Fibroblast of peridontal ligament (primary cell): ENCODE data around the gene METTL13.
"Not testable (repeated sequence)": the region's sequence is repeated elsewhere in the genome, so short reads cannot be mapped to it uniquely, and the experiment has no call there.

Experiments used
- DNase-seq: peaks from one replicate; pipeline ENCODE4 v3.0.0-alpha.2; 2010; ENCODE audit errors: extremely low read depth

METTL13 gene

DNA sequence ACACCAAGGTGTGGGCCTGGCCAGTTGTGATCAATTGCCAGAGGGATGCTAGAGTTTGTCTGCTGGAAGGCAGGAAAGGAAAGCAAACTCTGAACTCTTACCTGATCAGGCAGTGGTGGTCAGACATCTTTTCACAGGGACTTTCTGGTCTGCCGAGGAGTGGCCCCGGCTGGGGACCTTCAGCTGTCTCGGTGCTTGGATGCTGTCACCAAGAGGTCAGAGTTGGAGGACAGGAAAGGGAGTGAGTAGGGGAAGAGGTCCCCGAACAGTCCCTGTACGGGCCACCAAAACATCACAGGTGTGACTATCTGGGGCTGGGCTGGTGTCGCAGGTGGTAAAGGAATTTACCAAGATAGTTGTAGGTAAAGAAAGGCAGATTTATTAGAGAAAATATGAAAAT, 17.7 kb upstream of the METTL13 start:
- no peak for DNase-seq

GRCh38 chr1:171769171-171769570, 12.3 kb upstream of the METTL13 start:
- peak; percentile 24 for DNase-seq

- no peak for DNase-seq
Measured at GRCh38 chr1:171769754-171770153, 11.7 kb upstream of the METTL13 start.

GRCh38 chr1:171772312-171772711, 9.1 kb upstream of the METTL13 start:
- DNase-seq = no peak

GRCh38 chr1:171780583-171781175, 781 bp upstream of the METTL13 start:
- DNase-seq = no peak

- DNase-seq = no peak
Measured at GRCh38 chr1:171783816-171784530, 2.5 kb downstream of the METTL13 start.

DNA sequence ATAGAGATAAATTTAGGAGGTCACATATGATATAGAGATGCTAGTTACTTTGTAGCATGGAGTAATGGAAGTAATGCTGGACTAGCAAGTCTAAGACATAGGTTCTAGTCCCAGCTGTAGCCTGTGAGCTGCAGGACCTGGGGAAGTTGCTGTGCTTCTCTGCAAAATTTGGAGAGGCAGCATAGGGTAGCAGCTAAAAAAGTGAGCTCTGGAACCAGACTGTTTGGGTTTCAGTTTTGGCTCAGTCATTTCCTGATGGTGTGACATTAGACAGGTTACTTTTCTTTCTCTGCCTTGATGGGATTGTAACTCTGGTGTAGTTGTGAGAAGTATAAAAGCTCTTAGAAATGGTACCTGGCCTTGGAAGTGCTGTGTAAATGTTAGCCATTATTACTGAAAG, 3.3 kb downstream of the METTL13 start:
- DNase-seq = no peak

DNA sequence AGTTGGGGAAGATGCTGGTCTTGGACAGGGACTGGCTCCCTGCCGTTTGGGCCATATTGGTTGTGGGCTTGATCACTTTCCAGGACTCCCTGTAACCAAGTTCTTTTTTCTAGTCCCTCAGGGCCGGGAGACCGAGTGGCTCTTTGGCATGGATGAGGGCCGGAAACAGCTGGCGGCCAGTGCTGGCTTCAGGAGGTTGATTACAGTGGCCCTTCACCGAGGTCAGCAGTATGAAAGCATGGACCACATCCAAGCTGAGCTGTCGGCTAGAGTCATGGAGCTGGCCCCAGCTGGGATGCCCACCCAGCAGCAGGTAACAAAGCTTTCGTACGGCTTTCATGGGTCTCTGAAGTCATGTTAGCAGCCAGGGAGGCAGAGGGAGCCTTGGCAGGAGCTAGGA, 4.3 kb downstream of the METTL13 start:
- DNase-seq = no peak

GRCh38 chr1:171786534-171786933, 5.1 kb downstream of the METTL13 start:
- DNase-seq = no peak

DNA sequence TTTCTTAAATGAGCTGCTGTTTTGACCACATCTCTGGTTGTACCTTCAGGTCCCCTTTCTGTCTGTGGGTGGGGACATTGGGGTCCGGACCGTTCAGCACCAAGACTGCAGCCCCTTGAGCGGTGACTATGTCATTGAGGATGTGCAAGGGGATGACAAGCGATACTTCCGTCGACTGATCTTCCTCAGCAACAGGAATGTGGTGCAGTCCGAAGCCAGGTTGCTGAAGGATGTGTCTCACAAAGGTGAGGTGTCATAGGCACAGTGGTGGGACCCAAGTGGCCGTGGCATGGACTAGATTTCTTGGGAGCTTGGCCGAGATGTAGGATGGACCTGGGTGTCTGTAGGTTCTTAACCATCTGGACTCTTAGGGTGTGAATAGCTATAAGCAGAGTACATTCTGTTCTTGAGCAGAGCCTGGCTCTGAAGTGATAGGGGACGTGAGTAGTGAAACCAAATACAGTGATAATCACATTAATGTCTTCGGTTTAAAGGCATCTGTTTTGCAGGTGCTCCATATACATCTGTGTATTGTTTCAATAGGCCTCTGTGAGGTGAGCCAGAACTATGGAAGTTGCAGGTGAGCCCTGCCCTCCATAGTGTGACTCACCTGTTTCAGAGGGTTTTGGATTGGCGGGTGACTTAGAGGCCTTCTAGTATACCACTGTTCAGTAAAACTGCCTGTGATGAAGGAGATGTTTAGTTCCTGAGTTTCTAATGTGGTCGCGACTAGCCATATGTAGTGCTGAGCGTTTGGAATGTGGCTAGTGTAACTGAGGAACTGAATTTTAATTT, 6.4 kb downstream of the METTL13 start:
- no peak for DNase-seq

DNA sequence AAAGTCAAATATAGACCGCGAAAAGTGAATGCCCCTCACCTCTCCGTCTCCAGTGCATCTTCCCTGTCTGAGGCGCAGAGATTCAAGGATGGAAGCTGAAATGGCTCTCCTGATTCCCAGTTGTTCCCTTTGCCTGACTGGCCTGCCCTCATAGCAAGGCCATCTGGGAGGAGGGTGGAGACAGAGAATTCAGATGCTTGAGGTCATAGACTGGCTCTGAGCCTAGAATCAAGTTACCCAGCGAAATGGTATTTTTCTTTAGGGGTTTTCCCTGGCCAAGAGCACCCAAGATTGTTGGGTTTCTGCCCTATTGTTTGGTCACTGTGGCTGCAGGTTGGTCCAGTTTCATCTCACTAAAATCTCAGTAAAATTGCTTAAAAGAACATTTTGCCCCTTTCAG, 7.2 kb downstream of the METTL13 start:
- peak; percentile 94 for DNase-seq

DNA sequence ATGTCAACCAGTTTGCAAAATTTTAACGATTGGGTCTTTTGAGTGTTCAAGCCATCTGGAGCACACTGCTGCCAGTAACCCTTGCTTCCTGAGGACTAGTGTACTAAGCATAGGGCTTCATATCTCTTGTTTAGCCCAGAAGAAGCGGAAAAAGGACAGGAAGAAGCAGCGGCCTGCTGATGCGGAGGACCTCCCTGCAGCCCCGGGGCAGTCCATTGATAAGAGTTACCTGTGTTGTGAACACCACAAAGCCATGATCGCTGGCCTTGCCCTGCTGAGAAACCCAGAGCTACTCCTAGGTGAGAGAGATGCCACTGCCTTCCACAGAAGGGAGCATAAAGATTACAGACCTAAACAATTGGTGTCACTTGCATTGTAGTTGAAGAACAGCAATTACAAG, 8.9 kb downstream of the METTL13 start:
- DNase-seq = no peak

DNA sequence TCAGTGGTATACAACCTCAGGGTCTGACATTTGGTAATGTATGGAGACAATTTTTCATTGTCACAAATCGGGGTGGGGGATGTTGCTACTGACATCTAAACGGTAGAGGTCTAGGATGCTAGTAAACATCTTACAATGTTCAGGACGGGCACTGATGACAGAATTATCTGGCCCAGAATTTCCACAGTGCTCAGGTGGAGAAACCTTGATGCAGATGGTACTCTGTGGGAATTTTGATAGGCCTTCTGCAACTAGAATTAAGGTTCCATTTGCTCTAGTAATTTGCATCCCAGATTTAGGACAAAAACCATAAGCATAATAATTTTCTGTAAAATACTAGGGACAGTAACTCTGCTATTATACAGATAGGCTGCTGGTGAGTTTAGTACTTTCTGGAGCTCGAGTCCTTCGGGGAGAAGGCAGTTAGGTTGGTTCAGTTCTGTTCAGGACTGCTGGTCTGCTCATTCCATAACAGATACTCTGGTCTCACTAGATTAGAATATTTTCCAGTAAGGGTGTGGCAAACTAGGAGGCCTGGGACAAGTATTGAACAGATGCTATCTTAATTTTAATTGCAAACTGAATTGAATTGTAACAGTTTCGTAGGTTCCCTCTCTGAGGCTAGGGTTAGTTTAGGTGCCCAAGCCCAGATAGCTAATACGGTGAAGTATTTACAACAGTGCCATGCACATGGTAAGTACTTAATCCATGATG, 11.4 kb downstream of the METTL13 start:
- no peak for DNase-seq

DNA sequence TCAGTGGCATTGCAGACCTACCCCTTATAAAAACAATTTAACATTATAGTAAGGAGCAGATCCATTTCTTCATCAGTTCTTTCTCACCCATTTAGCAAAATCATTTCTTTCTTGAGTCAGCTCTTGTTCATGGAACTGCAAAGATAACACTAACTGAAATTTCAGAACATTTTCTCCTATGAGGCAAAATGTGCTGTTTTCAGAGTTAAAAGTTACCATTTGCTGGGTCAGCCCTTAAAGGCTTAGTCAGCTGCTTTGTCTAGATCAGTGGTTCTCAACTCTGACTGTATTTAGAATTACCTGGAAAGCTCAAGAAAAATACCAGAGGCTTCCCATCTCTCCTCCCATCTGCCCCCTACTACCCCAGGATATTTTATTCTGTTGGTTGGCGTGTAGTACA, 12.2 kb downstream of the METTL13 start:
- DNase-seq = no peak

- DNase-seq = no peak
Measured at GRCh38 chr1:171794085-171794484, 12.6 kb downstream of the METTL13 start.

DNA sequence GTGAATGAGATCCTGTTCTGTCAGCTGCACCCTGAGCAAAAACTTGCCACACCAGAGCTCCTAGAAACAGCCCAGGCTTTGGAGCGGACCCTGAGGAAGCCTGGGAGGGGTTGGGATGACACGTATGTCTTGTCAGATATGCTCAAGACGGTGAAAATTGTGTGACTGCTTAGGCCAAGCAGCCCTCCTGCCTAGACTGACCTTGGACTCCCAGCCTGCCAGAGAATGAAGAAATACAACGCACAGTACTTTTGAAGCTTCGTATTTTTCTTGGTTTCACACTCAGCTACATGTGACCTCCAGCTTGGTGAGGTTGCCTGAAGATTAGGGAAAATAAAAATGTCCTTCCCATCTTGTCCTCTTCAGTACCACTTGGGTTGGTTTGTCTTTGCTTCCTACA, 15.1 kb downstream of the METTL13 start:
- no peak for DNase-seq

DNA sequence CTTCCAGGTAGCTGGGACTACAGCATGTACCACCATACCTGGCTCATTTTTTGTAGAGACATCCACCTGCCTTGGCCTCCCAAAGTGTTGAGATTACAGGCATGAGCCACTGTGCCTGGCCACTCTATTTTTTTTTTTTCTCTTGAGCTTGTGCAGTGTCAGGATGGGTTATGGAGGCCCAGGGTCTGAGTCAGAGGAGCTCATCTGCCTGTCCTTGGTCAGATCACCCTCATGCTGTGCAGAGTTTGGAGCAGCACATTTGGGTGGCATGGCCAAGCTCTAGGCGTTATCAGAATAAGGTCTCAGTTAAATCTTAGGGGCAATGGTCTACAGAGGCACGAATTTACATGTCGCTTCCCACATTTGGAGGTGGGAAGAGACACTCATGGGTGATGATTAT, 16.9 kb downstream of the METTL13 start:
- DNase-seq = no peak

GRCh38 chr1:171798765-171799164, 17.3 kb downstream of the METTL13 start:
- DNase-seq = no peak

- DNase-seq = no peak
Measured at GRCh38 chr1:171799166-171799565, 17.7 kb downstream of the METTL13 start.

DNA sequence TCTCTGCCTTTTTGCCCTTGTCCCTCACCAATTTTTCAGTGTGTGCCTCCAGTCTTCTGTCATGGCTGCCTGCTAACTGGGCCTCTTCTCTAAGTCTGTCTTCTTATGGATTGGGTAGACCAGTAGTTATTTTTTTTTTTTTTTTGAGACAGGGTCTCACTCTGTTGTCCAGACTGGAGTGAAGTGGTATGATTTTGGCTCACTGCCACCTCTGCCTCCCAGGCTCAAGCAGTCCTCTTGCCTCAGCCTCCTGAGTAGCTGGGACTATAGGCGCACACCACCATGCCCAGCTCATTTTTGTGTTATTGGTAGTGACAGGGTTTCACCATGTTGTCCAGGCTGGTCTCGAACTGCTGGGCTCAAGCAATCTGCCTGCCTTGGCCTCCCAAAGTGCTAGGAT, 18.2 kb downstream of the METTL13 start:
- DNase-seq = not testable (repeated sequence)

GRCh38 chr1:171800342-171800741, 18.9 kb downstream of the METTL13 start:
- DNase-seq = no peak

GRCh38 chr1:171800851-171801250, 19.4 kb downstream of the METTL13 start:
- DNase-seq = no peak
